Measurements from ENCODE around the gene PPP1R17.

PPP1R17 gene

DNA sequence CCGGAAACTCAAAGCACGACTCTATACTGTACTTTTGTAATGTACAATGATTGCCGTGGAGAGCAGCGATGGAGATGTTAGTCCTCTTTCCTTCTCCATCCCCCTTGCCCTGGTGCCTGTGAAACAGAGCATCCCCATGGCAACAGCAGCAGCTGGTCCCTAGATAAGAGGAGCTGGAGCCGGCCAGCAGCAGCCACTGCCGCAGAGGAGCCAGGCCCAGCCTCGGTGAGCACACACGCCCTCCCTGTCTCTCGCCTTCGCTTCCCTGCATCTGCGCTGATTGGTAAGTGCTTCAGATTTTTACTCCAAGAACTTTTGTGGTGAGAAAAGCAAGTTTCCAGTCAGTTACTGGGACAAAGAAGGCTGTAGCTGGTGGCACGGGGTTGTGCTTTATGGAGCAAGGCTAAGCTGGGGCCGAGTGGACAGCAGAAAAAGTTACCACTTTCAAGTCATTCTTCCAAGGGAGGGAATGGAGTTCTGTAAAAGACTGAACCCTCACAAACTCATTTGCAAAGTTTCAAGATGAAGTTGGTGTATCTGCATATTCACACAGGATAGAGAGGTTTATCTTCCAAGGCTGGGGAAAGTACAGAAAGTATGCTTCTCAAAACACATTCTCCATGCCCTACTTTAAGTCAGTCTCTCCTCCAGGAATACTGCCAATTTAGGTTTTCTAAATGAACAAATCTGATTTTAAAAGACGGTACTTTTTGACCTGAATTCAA lies at the start of gene PPP1R17:
TSS of gene PPP1R17 (plus strand) at position 192 of the 725 bp plus-strand sequence. CDS start 5,227 bp downstream, outside the sequence.
- no peak for DNase-seq

- no peak for DNase-seq
Observed at GRCh38 chr7:31640381-31640780, 46.6 kb upstream of the PPP1R17 start.

GRCh38 chr7:31642681-31643115 lies 44.3 kb upstream of the PPP1R17 start:
- no peak for DNase-seq

- no peak for DNase-seq
Observed at GRCh38 chr7:31646942-31647341, 40.1 kb upstream of the PPP1R17 start.

GRCh38 chr7:31647511-31647910 lies 39.5 kb upstream of the PPP1R17 start:
- no peak for DNase-seq

GRCh38 chr7:31648288-31648687 lies 38.7 kb upstream of the PPP1R17 start:
- DNase-seq: no peak

DNA sequence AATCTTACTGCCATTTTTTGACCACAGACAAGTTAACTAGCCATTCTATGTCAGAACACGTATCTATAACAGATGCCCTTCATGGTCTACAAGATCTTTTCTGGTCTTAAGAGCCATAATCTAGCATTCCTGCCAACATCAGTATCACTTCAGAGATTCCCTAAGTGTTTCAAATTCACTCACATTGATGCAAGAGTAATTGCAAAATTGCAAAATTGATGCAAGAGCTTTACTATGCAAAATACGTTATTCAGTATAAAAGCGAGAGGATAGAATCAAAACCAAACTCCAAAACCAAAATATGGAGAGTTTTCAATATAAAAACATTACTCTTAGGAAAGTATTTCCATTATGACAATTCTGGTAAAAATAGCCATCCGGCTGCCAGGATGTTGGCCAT lies 38.1 kb upstream of the PPP1R17 start:
- no peak for DNase-seq

DNA sequence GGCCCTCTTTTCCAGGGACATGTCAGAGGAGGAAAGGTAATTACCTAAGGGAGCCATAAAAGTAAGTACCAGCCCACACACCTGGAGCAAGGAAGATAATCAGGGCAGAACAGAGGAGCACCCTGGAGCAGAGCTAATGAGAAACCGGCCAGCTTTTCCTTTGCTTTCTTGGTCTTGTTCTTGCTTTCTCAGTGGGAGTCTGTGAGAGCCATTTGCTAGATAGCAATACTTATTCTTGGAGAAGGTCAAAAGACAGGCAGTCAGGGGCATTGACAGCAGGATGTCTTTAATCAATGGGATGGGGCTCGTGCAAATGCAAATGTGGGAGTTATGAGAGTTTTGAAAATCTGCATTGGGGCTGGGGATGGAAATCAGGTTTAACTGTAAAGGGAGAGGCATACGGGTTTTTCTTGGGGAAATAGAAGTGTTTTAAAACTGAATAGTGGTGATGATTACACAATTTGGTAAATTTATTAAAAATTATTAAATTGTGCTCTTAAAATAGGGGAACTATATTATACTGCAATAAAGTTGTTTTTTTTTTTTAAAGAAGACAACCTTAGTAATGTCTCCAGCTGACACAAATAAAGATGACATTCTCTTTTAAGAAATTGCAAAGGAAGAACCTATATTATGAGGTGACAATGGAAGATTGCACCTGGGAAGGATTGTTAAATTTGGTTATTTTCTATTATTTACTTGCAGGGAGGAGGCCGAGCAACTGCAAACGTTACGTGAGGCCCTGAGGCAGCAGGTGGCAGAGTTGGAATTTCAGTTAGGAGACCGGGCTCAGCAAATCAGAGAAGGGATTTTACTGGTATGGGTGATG lies 35.6 kb upstream of the PPP1R17 start:
- no peak for DNase-seq

GRCh38 chr7:31652063-31652326 lies 35.0 kb upstream of the PPP1R17 start:
- no peak for DNase-seq

- DNase-seq: no peak
Observed at GRCh38 chr7:31663072-31663471, 23.9 kb upstream of the PPP1R17 start.

DNA sequence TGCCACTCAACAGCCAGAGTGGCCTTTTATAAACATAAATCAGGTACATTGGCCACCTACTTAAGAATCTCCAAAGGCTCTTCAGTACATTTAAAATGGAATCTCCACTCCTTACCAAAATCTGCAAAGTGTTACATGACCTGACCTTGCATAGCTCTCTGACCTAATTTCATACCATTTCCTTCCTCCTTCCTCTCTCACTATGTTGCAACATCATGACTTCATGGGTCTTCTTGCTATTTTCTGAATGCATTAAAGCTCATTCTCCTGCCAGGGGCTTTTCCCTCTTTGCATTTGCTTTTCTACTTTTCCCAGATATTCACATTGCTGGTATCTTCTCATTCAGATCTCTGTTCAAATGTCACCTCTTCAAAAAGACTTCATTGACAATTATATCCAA lies 22.1 kb upstream of the PPP1R17 start:
- DNase-seq: no peak

DNA sequence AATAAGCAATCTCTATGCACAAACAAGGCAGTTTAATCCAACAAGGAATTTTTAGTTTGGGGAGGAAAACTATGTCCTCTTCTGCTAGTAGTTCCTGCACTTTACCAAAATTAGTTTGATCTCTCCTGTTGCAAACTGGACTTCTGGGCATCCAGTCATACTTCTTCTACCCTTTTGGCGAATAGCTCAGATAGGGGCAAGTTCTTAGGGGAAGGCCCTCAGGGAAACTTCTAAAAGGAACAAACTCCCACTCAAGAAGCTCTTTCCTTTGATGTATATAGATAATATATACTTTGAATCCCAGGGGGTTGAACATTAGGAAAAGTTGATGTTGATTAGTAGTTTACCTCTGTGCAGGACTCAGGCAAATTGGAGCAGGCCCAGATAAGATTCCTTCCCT lies 21.5 kb upstream of the PPP1R17 start:
- no peak for DNase-seq

DNA sequence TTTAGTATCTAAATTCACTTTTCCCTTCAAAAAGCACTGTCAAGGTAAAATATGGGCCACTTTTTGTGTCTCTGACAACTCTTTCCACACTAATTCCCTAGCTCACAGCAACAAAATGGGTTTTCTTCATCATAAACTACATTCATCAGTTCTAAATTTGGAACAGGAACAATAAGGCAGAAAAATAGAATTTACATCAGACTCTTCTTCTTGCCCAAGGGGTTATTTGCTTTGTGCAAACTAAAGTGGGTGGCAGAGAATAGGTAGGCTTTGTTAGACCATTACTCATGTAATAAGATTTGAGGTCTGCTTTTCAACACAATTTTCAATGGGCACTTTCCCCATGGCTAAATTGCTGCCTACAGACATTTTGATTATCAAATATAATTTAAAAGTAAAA lies 17.6 kb upstream of the PPP1R17 start:
- no peak for DNase-seq

GRCh38 chr7:31679574-31680305 lies 7.3 kb upstream of the PPP1R17 start:
- no peak for DNase-seq

DNA sequence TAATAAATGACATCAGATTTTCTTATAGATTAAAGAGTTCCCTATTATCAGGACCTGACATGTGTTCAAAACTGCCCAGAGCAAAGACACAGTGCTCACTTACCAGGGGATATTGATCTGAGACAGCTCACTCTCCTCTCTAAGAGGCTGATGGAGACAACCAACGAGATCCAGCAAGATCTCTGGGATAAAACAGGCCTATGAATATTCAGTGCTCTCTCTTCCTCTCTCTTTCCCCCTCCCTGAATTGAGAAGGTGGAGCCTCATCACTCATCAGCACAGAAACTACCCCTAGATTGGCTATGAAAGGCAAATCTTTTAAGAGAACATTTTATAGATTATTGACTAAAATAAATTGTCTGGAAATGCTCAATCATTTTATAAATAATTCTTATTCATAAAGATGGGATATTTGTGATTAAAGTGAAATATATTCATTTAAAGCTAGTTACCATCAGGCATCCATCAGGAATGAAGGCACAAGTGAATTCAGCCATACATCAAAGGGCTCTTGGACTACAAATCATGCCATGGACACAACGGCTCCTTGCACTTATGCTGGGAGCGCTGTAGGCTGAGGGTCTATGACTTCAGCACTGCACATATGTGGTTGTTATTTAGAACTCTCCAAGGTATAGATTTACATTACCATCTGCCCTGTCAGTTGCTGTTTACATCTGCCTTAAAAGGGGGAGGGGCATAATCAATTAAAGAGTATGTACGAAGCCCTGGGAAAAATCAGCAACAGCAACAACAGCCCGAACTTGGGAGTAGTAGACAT lies 3.4 kb upstream of the PPP1R17 start:
- no peak for DNase-seq

DNA sequence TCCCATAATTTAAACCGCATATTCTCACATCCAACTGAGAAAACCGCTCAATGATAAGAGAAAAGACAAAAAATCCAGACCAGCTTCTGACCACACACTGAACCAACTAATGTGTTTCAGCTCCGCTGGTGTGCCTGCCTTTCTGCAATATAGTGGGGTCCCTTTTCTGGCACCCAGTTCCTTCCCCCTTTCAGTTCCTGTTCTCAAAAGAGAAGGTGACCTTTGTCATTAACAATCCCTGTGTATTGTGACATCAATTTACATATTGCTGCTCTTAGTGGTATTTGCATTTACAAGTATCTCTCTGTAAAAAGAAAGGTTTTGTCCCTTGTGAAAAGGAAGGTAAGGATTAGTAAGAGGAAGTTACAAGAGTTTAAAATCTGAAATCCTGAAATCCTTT lies 1.4 kb downstream of the PPP1R17 start:
- no peak for DNase-seq

DNA sequence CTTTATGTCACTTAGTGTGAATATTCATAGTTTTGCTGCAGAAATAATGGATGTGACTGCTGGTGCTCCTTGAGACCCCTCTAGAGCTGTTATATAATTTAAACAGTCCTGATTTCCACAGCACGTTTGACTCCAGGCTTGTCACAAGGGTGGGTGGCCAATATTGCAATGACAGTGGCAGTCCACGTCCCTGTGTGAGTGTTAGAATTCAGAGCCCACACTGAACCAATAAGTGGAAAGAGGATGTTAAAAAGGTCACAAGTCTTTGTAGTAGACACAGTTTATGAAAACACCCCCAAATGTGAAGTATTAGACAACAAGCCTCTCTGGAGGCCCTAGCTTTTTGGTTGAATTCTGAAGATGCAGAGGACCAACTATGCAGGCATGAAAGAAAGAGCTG lies 2.0 kb downstream of the PPP1R17 start:
- no peak for DNase-seq

GRCh38 chr7:31690935-31691334 lies 3.9 kb downstream of the PPP1R17 start:
- DNase-seq: no peak

- no peak for DNase-seq
Observed at GRCh38 chr7:31692451-31692850, 5.4 kb downstream of the PPP1R17 start.

- no peak for DNase-seq
Observed at GRCh38 chr7:31692871-31693270, 5.9 kb downstream of the PPP1R17 start.

DNA sequence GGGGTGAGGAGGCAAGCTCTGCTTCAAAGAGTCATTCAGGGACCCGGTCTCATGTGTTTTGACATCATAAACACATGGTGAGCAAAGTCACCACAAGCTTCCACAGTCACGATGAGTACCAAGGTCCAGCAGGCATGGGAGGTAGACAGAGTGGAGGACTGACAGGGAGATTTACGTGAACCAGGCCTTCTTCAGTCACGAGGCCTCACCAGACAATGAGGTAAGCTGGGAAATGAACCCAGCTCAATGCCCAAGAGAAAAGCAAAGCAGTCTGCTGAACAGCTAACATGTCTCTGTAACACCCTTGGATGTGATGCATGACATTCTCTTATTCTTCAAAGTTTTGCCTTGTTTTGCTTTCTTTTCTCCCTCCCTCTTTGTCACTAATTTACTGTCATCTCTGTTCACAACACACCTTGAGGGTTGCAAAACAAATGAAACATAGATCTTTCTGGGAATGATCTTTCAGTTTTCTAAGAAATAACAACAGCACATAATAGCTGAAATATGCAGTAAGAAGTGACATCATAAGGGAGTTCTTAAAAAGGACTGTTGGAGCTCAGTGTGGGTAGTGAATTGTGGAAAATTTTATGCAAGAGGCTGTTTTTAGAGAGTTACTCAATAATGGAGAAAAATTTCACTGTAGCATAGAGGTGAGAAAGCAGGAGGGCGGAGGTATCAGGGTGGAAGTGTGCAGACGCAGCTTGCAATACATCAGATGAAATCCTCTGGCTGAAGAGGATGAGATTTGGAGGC lies 9.0 kb downstream of the PPP1R17 start:
- no peak for DNase-seq

- no peak for DNase-seq
Observed at GRCh38 chr7:31699050-31699449, 12.0 kb downstream of the PPP1R17 start.

All from NCI-H2081 treated with DMSO at 0.1 percent for 48 hours (cell line).